Stomach (tissue), 9 donors: ENCODE data around the gene PLXNA1. TPM values are rescaled to one million over a fixed set of nuclear protein-coding genes. Genes with fewer than 3 reads are reported as not detected.

Experiments
- DNase-seq, 2 donors: peaks; one replicate each; pipeline versions ENCODE4 v3.0.0 to v3.0.0-alpha.2; 2013 to 2019
- H3K27ac ChIP-seq, 5 donors: fragments of 200-600 bp in 4 of 5; sonication (generic) in 4 of 5; one replicate each; pipeline ENCODE4 v1.5.1; 2013 to 2019; ENCODE audit warnings: mild to moderate bottlenecking in 1 of 5, moderate library complexity in 1 of 5
- H3K27me3 ChIP-seq, 3 donors: fragments of 200-600 bp; sonication (generic); one replicate each; pipeline ENCODE4 v1.5.1; 2017 to 2019; ENCODE audit warnings: mixed run types in 1 of 3
- H3K36me3 ChIP-seq, 4 donors: fragments of 200-600 bp; sonication (generic); 1 replicate in 3 of 4; 2 replicates in 1 of 4; pipeline ENCODE4 v1.5.1; 2016 to 2019
- H3K4me1 ChIP-seq, 4 donors: fragments of 200-600 bp; sonication (generic); one replicate each; pipeline ENCODE4 v1.5.1; 2016 to 2019
- H3K4me3 ChIP-seq, 4 donors: fragments of 200-600 bp; sonication (generic) in 3 of 4; one replicate each; pipeline ENCODE4 v1.5.1; 2016 to 2019; ENCODE audit warnings: mild to moderate bottlenecking in 1 of 4
- H3K9me3 ChIP-seq, 4 donors: fragments of 200-600 bp; sonication (generic); one replicate each; pipeline ENCODE4 v1.5.1; 2016 to 2019
- EP300 ChIP-seq: sonication (generic); formaldehyde crosslinking; IDR thresholded peaks from one replicate; pipeline ENCODE4 v1.6.1; 2017; ENCODE audit warnings: antibody characterized with exemption
- POLR2A ChIP-seq, 4 donors: fragments of 450-650 bp; IDR thresholded peaks; one replicate each; pipeline ENCODE4 v1.6.1; 2016; ENCODE audit warnings: antibody characterized with exemption in 4 of 4, control low read depth in 2 of 4, mild to moderate bottlenecking in 1 of 4, moderate library complexity in 1 of 4
- POLR2AphosphoS5 ChIP-seq, 3 donors: sonication (generic); formaldehyde crosslinking; IDR thresholded peaks; one replicate each; pipeline ENCODE4 v1.6.1; 2016; ENCODE audit warnings: antibody characterized with exemption in 3 of 3
- WGBS, 5 donors: extraction: QIAGEN DNeasy Blood & Tissue Kit in 3 of 5; methylation state at CpG; one replicate each; pipeline versions ENCODE4 v1.1.5 to v1.1.7; 2013 to 2018; 5-methylcytosine and 5-hydroxymethylcytosine counted together
- intact Hi-C: fragments of 100-400 bp; cut with DNase I; formaldehyde crosslinking; loops from one replicate; pipeline ENCODE4 v1.15.1; 2023; ENCODE audit warnings: low total_unique reads
- polyA plus RNA-seq, 3 donors: library from polyadenylated mRNA; stranded (reverse); fragments of 200-250 nt; gene quantifications; one replicate each; pipeline ENCODE4 v1.2.3, GENCODE V29; 2013
- total RNA-seq, 5 donors: library from RNA; depleted of rRNA; stranded (reverse); fragments of >200 nt; gene quantifications; one replicate each; pipeline versions ENCODE4 v1.1.0 to v1.2.3, GENCODE V29; 2014 to 2016
- TF ChIP-seq, protein P1 (sequence below), 7 experiments: fragments of 450-650 bp in 4 of 7; fragments of 200-600 bp in 3 of 7; sonication (generic) in 3 of 7; IDR thresholded peaks; one replicate each; pipeline ENCODE4 v1.5.1; 2016 to 2019; ENCODE audit warnings: antibody characterized with exemption in 7 of 7, control low read depth in 2 of 7, mild to moderate bottlenecking in 1 of 7
- donor health status: healthy with polysubstance abuse.
- donor health status: Bipolar disorder and iron deficiency.
- donor health status: healthy.

PLXNA1 gene
- total and polyA plus RNA-seq, 8 donors, result 0.92 to 54.7 (median 13.9) TPM

DNA sequence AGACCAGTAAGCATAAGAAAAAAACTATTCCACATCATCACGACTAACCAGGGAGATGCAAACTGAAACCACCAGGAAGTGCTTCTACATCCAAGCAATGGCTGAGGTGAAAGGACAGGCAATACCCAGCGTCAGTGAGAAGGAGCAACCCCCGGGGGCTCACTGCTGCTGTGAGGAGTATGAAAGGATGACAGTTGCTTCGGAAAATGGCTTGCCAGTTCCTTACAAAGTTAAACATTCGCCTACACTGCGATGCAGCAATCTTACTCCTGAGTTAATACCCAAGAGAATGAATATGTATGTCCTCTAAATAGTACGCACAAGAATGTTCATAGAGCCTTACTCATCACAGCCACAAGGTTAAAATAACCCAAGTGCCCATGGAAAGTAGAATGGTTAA lies 13.3 kb upstream of the PLXNA1 start:
- Histone ChIP-seq H3K27me3 (peaks cover 0 to 21% (median 0%) of the 10 kb centered on the region in 3 donors), H3K9me3 (peaks cover 5 to 9% (median 7%) of the 10 kb centered on the region in 4 donors), H3K4me3 (no peak overlapping the region), H3K27ac (no peak overlapping the region), H3K4me1 (no peaks in the 10 kb centered on the region), H3K36me3 (no peaks in the 10 kb centered on the region)
- intact Hi-C loops, result no loop called here
- no peak for DNase-seq
- WGBS, 5 donors, result 55 to 65% (median 62%) methylated on average over 7 of the region's 7 CpGs
- TF ChIP-seq EP300 (no peak), POLR2A (IDR thresholded peaks at IDR 0.05) (no peak), POLR2AphosphoS5 (IDR thresholded peaks at IDR 0.05) (no peak)
- TF ChIP-seq, protein P1, sequence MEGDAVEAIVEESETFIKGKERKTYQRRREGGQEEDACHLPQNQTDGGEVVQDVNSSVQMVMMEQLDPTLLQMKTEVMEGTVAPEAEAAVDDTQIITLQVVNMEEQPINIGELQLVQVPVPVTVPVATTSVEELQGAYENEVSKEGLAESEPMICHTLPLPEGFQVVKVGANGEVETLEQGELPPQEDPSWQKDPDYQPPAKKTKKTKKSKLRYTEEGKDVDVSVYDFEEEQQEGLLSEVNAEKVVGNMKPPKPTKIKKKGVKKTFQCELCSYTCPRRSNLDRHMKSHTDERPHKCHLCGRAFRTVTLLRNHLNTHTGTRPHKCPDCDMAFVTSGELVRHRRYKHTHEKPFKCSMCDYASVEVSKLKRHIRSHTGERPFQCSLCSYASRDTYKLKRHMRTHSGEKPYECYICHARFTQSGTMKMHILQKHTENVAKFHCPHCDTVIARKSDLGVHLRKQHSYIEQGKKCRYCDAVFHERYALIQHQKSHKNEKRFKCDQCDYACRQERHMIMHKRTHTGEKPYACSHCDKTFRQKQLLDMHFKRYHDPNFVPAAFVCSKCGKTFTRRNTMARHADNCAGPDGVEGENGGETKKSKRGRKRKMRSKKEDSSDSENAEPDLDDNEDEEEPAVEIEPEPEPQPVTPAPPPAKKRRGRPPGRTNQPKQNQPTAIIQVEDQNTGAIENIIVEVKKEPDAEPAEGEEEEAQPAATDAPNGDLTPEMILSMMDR (IDR thresholded peaks at IDR 0.05), result no peak

DNA sequence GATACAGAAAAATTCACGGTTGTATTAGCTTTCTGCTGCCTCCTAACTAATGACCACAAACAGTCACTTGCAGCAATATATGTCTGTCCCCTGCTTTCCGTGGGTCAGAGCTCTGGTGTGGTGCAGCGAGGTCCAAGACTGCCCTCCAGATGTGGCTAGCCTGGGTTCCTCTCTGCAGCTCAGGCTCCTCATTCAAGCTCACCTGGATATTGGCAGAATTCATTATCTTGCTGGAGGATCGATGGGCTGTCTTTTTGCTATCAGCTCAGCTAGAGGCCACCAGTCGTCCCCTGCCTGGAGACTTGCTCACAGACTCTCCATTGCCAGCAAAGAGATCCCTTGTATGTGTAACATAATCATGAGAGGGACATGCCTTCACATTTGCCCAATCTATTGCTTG lies 12.8 kb upstream of the PLXNA1 start:
- Histone ChIP-seq H3K27ac (no peak overlapping the region), H3K4me1 (no peaks in the 10 kb centered on the region), H3K36me3 (no peaks in the 10 kb centered on the region), H3K4me3 (no peak overlapping the region), H3K27me3 (peaks cover 0 to 21% (median 0%) of the 10 kb centered on the region in 3 donors), H3K9me3 (peaks cover 9 to 14% (median 11%) of the 10 kb centered on the region in 4 donors)
- intact Hi-C loops, result no loop called here
- DNase-seq, result no peak
- 50 to 79% (median 75%) methylated on average over 4 to 5 of the region's 5 CpGs for WGBS, 5 donors
- TF ChIP-seq EP300, result no peak
- TF ChIP-seq, protein P1 (IDR thresholded peaks at IDR 0.05), result no peak
- no peak for TF ChIP-seq POLR2AphosphoS5 (IDR thresholded peaks at IDR 0.05)
- TF ChIP-seq POLR2A (IDR thresholded peaks at IDR 0.05), result no peak

GRCh38 chr3:126970921-126971320 lies 12.0 kb upstream of the PLXNA1 start:
- intact Hi-C loops, result no loop called here
- WGBS, 5 donors, result 85 to 88% (median 86%) methylated on average over 5 of the region's 5 CpGs
- H3K4me1 ChIP-seq, result no peaks in the 10 kb centered on the region
- no peak for DNase-seq
- H3K27me3 ChIP-seq, result peaks cover 0 to 21% (median 0%) of the 10 kb centered on the region in 3 donors
- H3K27ac ChIP-seq, result no peak overlapping the region
- TF ChIP-seq EP300 (no peak), POLR2A (IDR thresholded peaks at IDR 0.05) (no peak), POLR2AphosphoS5 (IDR thresholded peaks at IDR 0.05) (no peak)
- TF ChIP-seq, protein P1 (IDR thresholded peaks at IDR 0.05), result no peak
- H3K36me3 ChIP-seq, result no peaks in the 10 kb centered on the region
- H3K4me3 ChIP-seq, result no peak overlapping the region
- peaks cover 9 to 18% (median 13%) of the 10 kb centered on the region in 4 donors for H3K9me3 ChIP-seq

- Histone ChIP-seq H3K27ac (peak overlapping the region in 2 of 5 donors; percentile 39 to 42), H3K4me1 (no peaks in the 10 kb centered on the region), H3K4me3 (no peak overlapping the region), H3K27me3 (peaks cover 0 to 21% (median 0%) of the 10 kb centered on the region in 3 donors), H3K9me3 (peaks cover 9 to 18% (median 13%) of the 10 kb centered on the region in 4 donors), H3K36me3 (no peaks in the 10 kb centered on the region)
- intact Hi-C loops, result no loop called here
- peak; percentile 38 to 52 for DNase-seq
- no peak for TF ChIP-seq EP300
- no peak for TF ChIP-seq POLR2AphosphoS5 (IDR thresholded peaks at IDR 0.05)
- TF ChIP-seq POLR2A (IDR thresholded peaks at IDR 0.05), result no peak
- TF ChIP-seq, protein P1 (IDR thresholded peaks at IDR 0.05), result no peak
- 34 to 53% (median 42%) methylated on average over 13 of the region's 13 CpGs for WGBS, 5 donors
Observed at GRCh38 chr3:126971891-126972351, 11.0 kb upstream of the PLXNA1 start.
